NCI-H187 (cell line): ENCODE data around the gene IVL.

Source experiments
- DNase-seq, 2 experiments: peaks; one replicate each; lab custom pipeline; 2025; lab: John Stamatoyannopoulos, UW

IVL gene

GRCh38 chr1:152886758-152887409, 21.5 kb upstream of the IVL start:
- DNase-seq: no peak

GRCh38 chr1:152888126-152888525, 20.2 kb upstream of the IVL start:
- DNase-seq: no peak

GRCh38 chr1:152899027-152899426, 9.3 kb upstream of the IVL start:
- DNase-seq: no peak

GRCh38 chr1:152899883-152900282, 8.5 kb upstream of the IVL start:
- DNase-seq: no peak

- no peak for DNase-seq
These were observed 6.7 kb upstream of the IVL start for GRCh38 chr1:152901631-152902030.

GRCh38 chr1:152902636-152903035, 5.7 kb upstream of the IVL start:
- DNase-seq: peak; percentile 85 to 87

- DNase-seq: no peak
These were observed 3.5 kb upstream of the IVL start for GRCh38 chr1:152904688-152905440.

- DNase-seq: no peak
These were observed 2.3 kb upstream of the IVL start for GRCh38 chr1:152906023-152906565.

- no peak for DNase-seq
These were observed 860 bp downstream of the IVL start for GRCh38 chr1:152909206-152909605.

GRCh38 chr1:152912471-152912870, 4.1 kb downstream of the IVL start:
- no peak for DNase-seq

- no peak for DNase-seq
These were observed 4.6 kb downstream of the IVL start for GRCh38 chr1:152912900-152913299.

- no peak for DNase-seq
These were observed 9.4 kb downstream of the IVL start for GRCh38 chr1:152917794-152918193.

GRCh38 chr1:152919071-152919470, 10.7 kb downstream of the IVL start:
- no peak for DNase-seq

- DNase-seq: peak; percentile 45 to 84
These were observed 15.8 kb downstream of the IVL start for GRCh38 chr1:152924191-152924590.

- no peak for DNase-seq
These were observed 17.7 kb downstream of the IVL start for GRCh38 chr1:152926091-152926490.

- DNase-seq: no peak
These were observed 20.3 kb downstream of the IVL start for GRCh38 chr1:152928671-152929070.

GRCh38 chr1:152932170-152932811, 23.9 kb downstream of the IVL start:
- peak in 1 of 2 experiments; percentile 62 for DNase-seq

GRCh38 chr1:152933196-152933595, 24.9 kb downstream of the IVL start:
- no peak for DNase-seq

GRCh38 chr1:152940614-152941013, 32.3 kb downstream of the IVL start:
- DNase-seq: no peak

- DNase-seq: no peak
These were observed 32.8 kb downstream of the IVL start for GRCh38 chr1:152941037-152941711.

GRCh38 chr1:152942161-152942560, 33.8 kb downstream of the IVL start:
- no peak for DNase-seq

- DNase-seq: no peak
These were observed 37.9 kb downstream of the IVL start for GRCh38 chr1:152946248-152946647.
